ENCODE measurements around the gene PLA2G4B.

PLA2G4B gene

GRCh38 chr15:41886741-41887140, 48.1 kb downstream of the PLA2G4B start:
- no peak for DNase-seq (ENCODE audit: low read depth)

GRCh38 chr15:41887161-41887560, 48.5 kb downstream of the PLA2G4B start:
- no peak for DNase-seq (ENCODE audit: low read depth)

GRCh38 chr15:41887893-41888292, 49.2 kb downstream of the PLA2G4B start:
- no peak for DNase-seq (ENCODE audit: low read depth)

GRCh38 chr15:41888662-41889253, 50.1 kb downstream of the PLA2G4B start:
- no peak for DNase-seq (ENCODE audit: low read depth)

DNA sequence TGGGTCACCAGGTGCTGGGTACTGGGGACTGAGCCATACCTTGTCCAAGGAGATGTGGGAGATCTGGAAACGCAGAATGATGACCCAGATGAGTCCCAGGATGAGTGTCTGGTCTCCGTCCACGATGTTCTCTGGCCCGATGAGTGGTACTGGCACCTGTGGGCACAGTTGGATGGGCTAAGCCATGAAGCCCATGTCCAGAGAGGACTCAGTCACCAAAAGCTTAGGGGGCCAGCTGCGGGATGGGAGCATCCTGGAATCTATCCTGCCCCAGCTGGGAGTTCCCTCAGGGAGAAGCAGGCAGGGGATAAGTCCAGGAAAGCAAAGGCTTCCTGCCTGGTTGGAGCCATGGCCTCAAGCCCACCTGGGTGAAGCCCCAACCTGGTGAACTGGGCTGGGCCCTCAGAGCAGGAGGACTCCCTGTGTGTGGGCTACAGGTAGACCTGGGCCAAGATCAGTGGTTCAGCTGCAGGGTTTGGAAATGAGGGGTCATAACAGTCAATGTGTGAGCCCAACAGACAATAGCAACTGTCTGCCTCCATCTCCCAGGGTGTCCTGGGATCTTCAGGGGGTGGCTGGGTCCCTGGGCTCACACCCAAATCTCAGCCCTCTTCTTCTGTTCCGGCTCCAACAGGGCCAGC, 51.5 kb downstream of the PLA2G4B start:
- no peak for DNase-seq (ENCODE audit: low read depth)

DNA sequence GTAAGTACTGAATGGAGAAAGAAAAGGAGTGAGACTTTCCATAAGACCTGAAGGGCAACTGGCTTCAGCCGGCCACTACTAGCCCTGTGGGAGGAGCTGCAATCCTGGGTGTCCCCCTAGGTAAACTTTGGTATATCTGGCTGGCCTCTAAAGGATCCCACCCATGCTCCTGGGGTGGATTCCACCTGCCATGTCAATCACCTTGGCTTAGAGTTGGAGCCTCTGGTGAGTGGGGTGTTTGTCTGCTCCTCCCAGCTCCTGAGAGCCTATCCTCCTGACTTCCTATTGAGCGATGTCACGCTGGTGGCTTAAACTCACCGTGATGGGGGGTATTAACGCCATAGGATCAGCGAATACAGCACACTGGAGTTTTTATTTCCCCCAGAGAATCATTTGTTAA, 52.6 kb downstream of the PLA2G4B start:
- no peak for DNase-seq (ENCODE audit: low read depth)

- DNase-seq (ENCODE audit: low read depth), result no peak
These were observed 53.3 kb downstream of the PLA2G4B start for GRCh38 chr15:41891946-41892345.

DNA sequence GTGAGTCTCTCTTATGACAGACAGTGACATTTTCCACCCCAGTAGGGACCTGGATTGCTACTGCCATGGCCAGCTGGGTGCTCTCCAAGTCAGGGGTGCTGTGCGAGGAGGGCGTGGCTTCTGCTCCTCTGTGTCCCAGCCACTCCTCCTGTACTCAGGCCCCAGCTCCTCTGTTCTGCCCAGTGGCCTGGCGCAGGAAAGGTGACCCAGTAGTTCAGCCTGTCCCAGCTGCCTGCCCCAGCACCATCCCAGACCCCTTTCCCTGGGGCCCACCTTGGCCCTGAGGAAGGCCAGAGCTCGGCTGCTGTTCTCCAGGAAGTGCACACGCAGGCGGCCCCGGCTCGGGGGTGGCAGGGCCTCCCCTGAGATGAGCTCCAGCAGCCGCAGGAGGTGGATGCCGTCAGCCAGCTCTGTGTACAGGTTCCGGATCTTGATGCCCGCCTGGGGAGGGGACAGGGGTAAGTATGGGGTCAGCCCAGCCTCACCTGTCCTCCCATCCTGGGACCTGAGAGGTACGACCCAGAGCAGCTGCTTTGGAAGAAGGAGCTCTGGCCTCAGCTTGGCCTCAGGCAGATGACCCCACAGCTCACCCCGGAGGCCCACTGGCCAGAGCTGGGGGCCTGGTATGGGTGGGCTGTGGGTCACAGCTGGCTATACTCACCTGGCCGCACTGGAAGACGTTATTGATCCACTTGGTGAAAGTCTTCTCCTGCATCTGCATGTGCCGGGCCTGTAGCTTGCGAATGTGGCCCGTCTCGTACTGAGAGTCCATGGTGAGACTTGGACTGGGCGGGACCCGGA, 54.2 kb downstream of the PLA2G4B start:
- DNase-seq (ENCODE audit: low read depth), result no peak

- no peak for DNase-seq (ENCODE audit: low read depth)
These were observed 55.0 kb downstream of the PLA2G4B start, which contains the start of gene SPTBN5 for GRCh38 chr15:41893422-41894250. Gene SPTBN5, minus strand, starts transcription at chr15:41894053. Its CDS starts 556 bp downstream, at chr15:41893497.

DNA sequence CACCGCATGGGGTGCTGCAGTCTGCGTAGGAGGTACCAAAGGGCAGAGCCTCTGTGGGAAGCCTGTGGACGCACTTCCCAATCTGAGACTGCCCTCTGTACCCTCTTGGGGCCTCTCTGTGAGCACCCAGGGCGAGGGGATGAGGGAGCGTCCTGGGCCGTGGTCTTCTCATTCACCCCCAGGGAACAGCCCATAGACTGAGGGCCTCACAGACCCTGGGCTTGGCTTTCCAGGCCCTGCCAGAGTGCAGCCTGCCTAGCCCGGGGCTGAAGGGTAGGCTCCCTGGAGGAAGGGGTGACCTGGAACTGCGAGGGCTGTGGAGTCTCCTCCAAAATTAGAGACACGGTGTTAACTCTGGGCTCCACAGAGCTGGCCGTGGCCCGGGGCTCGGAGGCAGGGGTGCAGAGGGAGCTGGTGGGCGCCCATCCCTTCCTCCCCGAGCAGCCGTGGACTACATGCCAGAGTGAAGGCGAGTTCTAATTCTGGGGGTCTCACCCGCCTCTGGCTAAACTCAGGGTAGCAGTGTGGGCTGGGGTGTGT, 55.7 kb downstream of the PLA2G4B start:
- DNase-seq (ENCODE audit: low read depth), result no peak

DNA sequence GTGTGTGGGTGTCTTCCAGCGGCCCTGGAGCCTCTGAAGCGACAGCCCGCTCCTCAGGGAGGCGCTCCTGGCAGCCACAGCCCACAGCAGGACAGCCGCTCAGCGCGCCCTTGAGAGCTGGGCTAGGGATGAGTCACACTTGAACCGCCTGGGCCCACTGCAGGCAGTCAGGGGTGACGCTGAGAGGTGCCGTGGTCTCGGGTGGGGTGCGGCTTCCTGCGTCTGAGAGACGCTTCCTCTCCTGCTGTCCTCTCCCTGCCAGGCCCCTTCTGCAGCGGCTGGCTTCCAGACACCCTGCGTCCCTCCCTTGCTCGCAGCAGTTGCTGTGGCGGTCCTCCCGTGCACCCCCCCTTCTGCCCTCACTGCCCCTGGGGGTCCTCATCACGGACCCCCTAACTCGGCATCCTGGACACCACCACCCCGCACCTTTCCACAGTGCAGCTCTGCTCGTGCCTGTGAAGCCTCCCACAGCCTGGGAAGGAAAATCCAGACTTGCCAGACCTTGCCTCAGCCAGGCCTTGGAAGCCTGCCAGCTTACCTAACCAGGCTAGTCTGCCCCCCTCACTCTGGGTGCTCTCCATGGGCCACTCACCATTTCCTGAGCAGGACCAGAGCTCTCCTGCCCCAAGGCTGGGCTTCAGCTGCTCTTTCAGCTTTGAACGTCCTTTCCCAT, 56.3 kb downstream of the PLA2G4B start:
- peak; percentile 83 for DNase-seq (ENCODE audit: low read depth)

DNA sequence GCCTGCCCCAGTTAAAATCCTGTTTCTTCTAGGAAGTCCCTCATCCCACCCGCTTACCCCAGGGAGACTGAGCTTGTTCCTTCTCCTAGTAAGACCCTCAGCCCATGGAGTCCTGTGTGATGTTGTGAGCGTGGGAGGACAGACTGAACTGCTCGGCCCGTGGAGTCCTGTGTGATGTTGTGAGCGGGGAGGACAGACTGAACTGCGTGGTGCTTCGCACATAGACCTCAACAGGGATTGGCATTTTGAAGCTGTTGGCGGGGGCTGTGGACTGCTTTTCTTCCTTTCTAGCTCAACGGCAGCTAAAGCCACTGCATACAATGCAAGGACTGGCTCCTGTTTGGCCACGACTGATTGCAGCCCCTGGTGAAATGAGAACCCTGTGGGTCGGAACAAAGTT, 56.8 kb downstream of the PLA2G4B start:
- no peak for DNase-seq (ENCODE audit: low read depth)

DNA sequence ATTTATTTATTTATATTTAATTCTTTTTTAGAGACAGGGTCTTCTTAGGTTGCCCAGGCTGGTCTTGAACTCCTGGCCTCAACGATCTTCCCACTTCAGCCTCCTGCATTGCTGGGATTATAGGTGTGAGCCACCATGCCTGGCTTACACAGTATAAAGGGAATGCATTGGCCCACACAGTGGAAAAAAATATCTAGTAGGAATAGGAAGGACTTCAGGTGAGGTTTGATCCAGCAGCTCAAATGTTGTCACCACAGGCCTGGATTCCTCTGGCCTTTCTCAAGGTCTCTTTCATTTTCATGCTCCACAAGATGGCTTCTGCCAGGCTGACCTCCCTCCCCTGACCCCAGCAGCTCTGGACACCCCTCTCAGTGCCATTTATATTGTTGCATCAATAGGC, 57.3 kb downstream of the PLA2G4B start:
- DNase-seq (ENCODE audit: low read depth), result no peak

GRCh38 chr15:41896566-41896965, 57.9 kb downstream of the PLA2G4B start:
- DNase-seq (ENCODE audit: low read depth), result no peak

DNA sequence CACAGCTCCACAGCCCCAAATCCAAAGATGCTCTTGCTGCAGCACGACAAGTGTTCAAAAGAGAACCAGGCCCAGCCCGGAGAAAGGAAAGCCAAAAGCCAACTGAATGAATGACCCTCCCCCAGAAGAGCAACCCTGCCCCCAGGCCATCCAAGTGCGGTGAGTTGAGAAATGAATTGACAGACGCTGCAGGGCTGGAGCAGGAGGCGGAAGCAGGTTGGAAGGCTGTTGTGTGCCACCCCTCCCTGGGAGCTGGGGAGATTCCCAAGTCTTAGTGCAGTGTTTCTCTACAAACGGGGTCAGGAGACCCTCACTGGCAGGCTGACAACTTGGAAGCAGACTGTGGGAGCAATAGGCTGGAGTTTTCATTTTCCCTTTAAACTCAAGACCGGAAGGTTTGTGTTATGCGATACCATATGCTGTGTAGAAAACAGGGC, 58.7 kb downstream of the PLA2G4B start:
- DNase-seq (ENCODE audit: low read depth), result no peak
